GM12874 (cell line): Measurements from ENCODE around the gene AP3M1.
A peak's percentile ranks its signal among the peaks of the same experiment; 100 is the strongest.

Source experiments
- CTCF ChIP-seq: IDR thresholded peaks from 2 replicates; pipeline ENCODE4 v1.5.1; 2011; ENCODE audit warnings: low read depth, mild to moderate bottlenecking, control low read depth, low read length, moderate library complexity; ENCODE audit not compliant: insufficient read depth

AP3M1 gene

GRCh38 chr10:74153676-74154075 lies 3.0 kb upstream of the AP3M1 start:
- TF ChIP-seq CTCF = no peak

GRCh38 chr10:74153123-74153522 lies 2.5 kb upstream of the AP3M1 start:
- no peak for TF ChIP-seq CTCF

GRCh38 chr10:74151879-74152722 lies 1.5 kb upstream of the AP3M1 start:
- no peak for TF ChIP-seq CTCF

- TF ChIP-seq CTCF = peak; percentile 45
Measured at GRCh38 chr10:74150990-74151878, 606 bp upstream of the AP3M1 start, which contains the start of gene ADK. Gene ADK (plus strand): TSS chr10:74151221. CDS start chr10:74151279, 58 bp downstream.

GRCh38 chr10:74145133-74145532 lies 5.5 kb downstream of the AP3M1 start:
- TF ChIP-seq CTCF = no peak

GRCh38 chr10:74140553-74140952 lies 10.1 kb downstream of the AP3M1 start:
- no peak for TF ChIP-seq CTCF

GRCh38 chr10:74139981-74140380 lies 10.6 kb downstream of the AP3M1 start:
- TF ChIP-seq CTCF = no peak
